HepG2 (cell line): ENCODE measurements around the gene ZNF526. TPM values are rescaled to one million over a fixed set of nuclear protein-coding genes. Genes with fewer than 3 reads are reported as not detected.
A peak's percentile ranks its signal among the peaks of the same experiment; 100 is the strongest.

Source experiments
- AKAP8 ChIP-seq: sonication (generic); formaldehyde crosslinking; IDR thresholded peaks from 2 replicates; pipeline ENCODE4 v1.5.1; 2020; ENCODE audit warnings: mild to moderate bottlenecking, missing genetic modification reagents
- BCLAF1 ChIP-seq: fragments of 450-650 bp; IDR thresholded peaks from 2 replicates; pipeline ENCODE4 v1.6.1; 2017; ENCODE audit warnings: mild to moderate bottlenecking
- CERS6 ChIP-seq: sonication (generic); formaldehyde crosslinking; IDR thresholded peaks from 2 replicates; pipeline ENCODE4 v1.5.0; 2020; ENCODE audit warnings: missing genetic modification reagents
- FOSL2 ChIP-seq: sonication (generic); formaldehyde crosslinking; IDR thresholded peaks from 2 replicates; pipeline ENCODE4 v1.4.0; 2020; ENCODE audit warnings: missing genetic modification reagents
- FOXM1 ChIP-seq: sonication (generic); formaldehyde crosslinking; IDR thresholded peaks from 2 replicates; pipeline ENCODE4 v1.5.0; 2020; ENCODE audit warnings: missing genetic modification reagents
- HNF1B ChIP-seq: sonication (generic); formaldehyde crosslinking; IDR thresholded peaks from 2 replicates; pipeline ENCODE4 v1.5.1; 2020; ENCODE audit warnings: mild to moderate bottlenecking, moderate library complexity, missing genetic modification reagents
- KDM6A ChIP-seq: IDR thresholded peaks from 2 replicates; pipeline ENCODE4 v1.6.1; 2016; ENCODE audit warnings: low read depth
- LCORL ChIP-seq, 2 experiments: fragments of 450-650 bp in 1 of 2; sonication (generic) in 1 of 2; formaldehyde crosslinking in 1 of 2; IDR thresholded peaks; 2 replicates each; pipeline versions ENCODE4 v1.5.0 to v1.6.1; 2017 to 2020; ENCODE audit warnings: antibody characterized with exemption in 1 of 2, missing genetic modification reagents in 1 of 2
- MBD4 ChIP-seq: IDR thresholded peaks from 2 replicates; pipeline ENCODE4 v1.6.1; 2012; ENCODE audit warnings: low read length, inconsistent platforms, borderline replicate concordance
- NKX3-1 ChIP-seq: sonication (generic); formaldehyde crosslinking; IDR thresholded peaks from 2 replicates; pipeline ENCODE4 v1.5.0; 2020; ENCODE audit warnings: missing genetic modification reagents
- PLSCR1 ChIP-seq: sonication (generic); formaldehyde crosslinking; IDR thresholded peaks from 2 replicates; pipeline ENCODE4 v1.5.0; 2020; ENCODE audit warnings: missing genetic modification reagents, mild to moderate bottlenecking, borderline replicate concordance
- RCOR2 ChIP-seq: IDR thresholded peaks from 2 replicates; pipeline ENCODE4 v1.6.1; 2016; ENCODE audit warnings: missing biosample characterization, missing genetic modification reagents
- RFX1 ChIP-seq: fragments of 450-650 bp; IDR thresholded peaks from 2 replicates; pipeline ENCODE4 v1.6.1; 2017
- SAP130 ChIP-seq: IDR thresholded peaks from 2 replicates; pipeline ENCODE4 v1.6.1; 2016; ENCODE audit warnings: low read depth
- SIX4 ChIP-seq: sonication (generic); formaldehyde crosslinking; IDR thresholded peaks from 2 replicates; pipeline ENCODE4 v1.4.0; 2020; ENCODE audit warnings: missing genetic modification reagents
- STAT6 ChIP-seq: sonication (generic); formaldehyde crosslinking; IDR thresholded peaks from 2 replicates; pipeline ENCODE4 v1.4.0; 2020; ENCODE audit warnings: missing genetic modification reagents, mild to moderate bottlenecking, borderline replicate concordance
- TCF12 ChIP-seq, 2 experiments: fragments of 450-650 bp in 1 of 2; sonication (generic) in 1 of 2; formaldehyde crosslinking in 1 of 2; IDR thresholded peaks; 2 replicates each; pipeline versions ENCODE4 v1.6.1 to v1.8.0; 2017 to 2022; ENCODE audit warnings: antibody characterized with exemption in 1 of 2, mild to moderate bottlenecking in 1 of 2, missing genetic modification reagents in 1 of 2, moderate library complexity in 1 of 2
- ZC3H4 ChIP-seq: sonication (generic); formaldehyde crosslinking; IDR thresholded peaks from 2 replicates; pipeline ENCODE4 v1.4.0; 2020; ENCODE audit warnings: missing genetic modification reagents, borderline replicate concordance
- ZFP62 ChIP-seq: sonication (generic); formaldehyde crosslinking; IDR thresholded peaks from 2 replicates; pipeline ENCODE4 v1.4.0; 2020; ENCODE audit warnings: missing genetic modification reagents
- ZNF205 ChIP-seq: IDR thresholded peaks from 2 replicates; pipeline ENCODE4 v1.6.1; 2018; ENCODE audit warnings: missing biosample characterization, missing genetic modification reagents
- ZNF235 ChIP-seq: sonication (generic); formaldehyde crosslinking; IDR thresholded peaks from 2 replicates; pipeline ENCODE4 v1.8.1; 2023; ENCODE audit warnings: mild to moderate bottlenecking, missing genetic modification reagents, borderline replicate concordance
- ZNF431 ChIP-seq: sonication (generic); formaldehyde crosslinking; IDR thresholded peaks from 2 replicates; pipeline ENCODE4 v1.9.0; 2022; ENCODE audit warnings: missing genetic modification reagents, low read depth, mild to moderate bottlenecking, borderline replicate concordance
- ZNF558 ChIP-seq: sonication (generic); formaldehyde crosslinking; IDR thresholded peaks from 2 replicates; pipeline ENCODE4 v1.9.0; 2022; ENCODE audit warnings: mild to moderate bottlenecking, missing genetic modification reagents, borderline replicate concordance
- ZSCAN22 ChIP-seq: sonication (generic); formaldehyde crosslinking; IDR thresholded peaks from 2 replicates; pipeline ENCODE4 v1.4.0; 2020; ENCODE audit warnings: mild to moderate bottlenecking, missing genetic modification reagents
- polyA plus RNA-seq, 8 experiments: library from polyadenylated mRNA; depleted of rRNA in 3 of 8; stranded (reverse) in 7 of 8; unstranded in 1 of 8; fragments of >200 nt; fragmentation: Illumina TruSeq in 4 of 8; extraction: Trizol in 4 of 8; gene quantifications; 2 replicates each; pipeline versions ENCODE4 v1.2.1 to v1.2.3, GENCODE V29; 2011 to 2016; ENCODE audit warnings: low read depth in 4 of 8, missing spikeins in 1 of 8, mixed read lengths in 1 of 8; ENCODE audit not compliant: insufficient read depth in 1 of 8
- total RNA-seq, 5 experiments: library from RNA; depleted of rRNA; stranded (reverse); fragments of >200 nt; fragmentation: Illumina TruSeq; extraction: Trizol; gene quantifications; 2 replicates each; pipeline ENCODE4 v1.2.3, GENCODE V29; 2016; ENCODE audit warnings: low read depth in 1 of 5

ZNF526 gene
- total and polyA plus RNA-seq, 2 of the 13 experiments (the other 11 are each of a cell fraction or from before 2014, with no cell fraction given): 3.3 to 8.4 TPM

- TF ChIP-seq CERS6 (CRISPR knock-in tag) (no peak), PLSCR1 (no peak), KDM6A (CRISPR knock-in tag) (no peak), LCORL (IDR thresholded peaks at IDR 0.05) (no peak), LCORL (CRISPR knock-in tag; IDR thresholded peaks at IDR 0.05) (no peak), HNF1B (CRISPR knock-in tag) (no peak; the same call in 1 of the 2 replicates), FOXM1 (CRISPR knock-in tag) (no peak), RFX1 (no peak), ZSCAN22 (CRISPR knock-in tag) (no peak), AKAP8 (CRISPR knock-in tag) (no peak), FOSL2 (no peak), ZNF431 (CRISPR knock-in tag) (no peak), ZC3H4 (CRISPR knock-in tag) (no peak), ZNF558 (CRISPR knock-in tag) (no peak), MBD4 (no peak), SAP130 (CRISPR knock-in tag) (peak; percentile 74; the same call in 1 of the 2 replicates), STAT6 (CRISPR knock-in tag) (no peak), BCLAF1 (no peak), SIX4 (CRISPR knock-in tag) (no peak), ZNF235 (CRISPR knock-in tag) (0 out of 2 replicates have a peak, but pooled peaks have one; percentile 39), TCF12 (IDR thresholded peaks at IDR 0.05) (no peak), TCF12 (CRISPR knock-in tag; IDR thresholded peaks at IDR 0.05) (no peak), RCOR2 (no peak), ZNF205 (CRISPR knock-in tag) (no peak), NKX3-1 (CRISPR knock-in tag) (no peak), ZFP62 (CRISPR knock-in tag) (no peak)
These were observed 50.9 kb downstream of the ZNF526 start (continued) for GRCh38 chr19:42271045-42271419.
